Germinal center (tissue), 1 donor: ENCODE results near the gene PHYKPL.

Source experiments
- DNase-seq: peaks from one replicate; pipeline ENCODE4 v3.0.0; 2012; ENCODE audit warnings: mixed read lengths, low spot score

The PHYKPL gene

GRCh38 chr5:178223196-178223773 is 9.3 kb downstream of the PHYKPL start:
- DNase-seq, result no peak

- DNase-seq, result no peak
Measured at GRCh38 chr5:178222292-178222691, 10.3 kb downstream of the PHYKPL start.

- DNase-seq, result no peak
Measured at GRCh38 chr5:178221853-178222252, 10.7 kb downstream of the PHYKPL start.

- no peak for DNase-seq
Measured at GRCh38 chr5:178221282-178221681, 11.3 kb downstream of the PHYKPL start.

GRCh38 chr5:178218827-178219226 is 13.8 kb downstream of the PHYKPL start:
- no peak for DNase-seq

GRCh38 chr5:178218237-178218776 is 14.3 kb downstream of the PHYKPL start:
- DNase-seq, result no peak

GRCh38 chr5:178216779-178217178 is 15.8 kb downstream of the PHYKPL start:
- no peak for DNase-seq

- no peak for DNase-seq
Measured at GRCh38 chr5:178216088-178216534, 16.5 kb downstream of the PHYKPL start.

- no peak for DNase-seq
Measured at GRCh38 chr5:178215280-178216002, 17.2 kb downstream of the PHYKPL start.

- no peak for DNase-seq
Measured at GRCh38 chr5:178214160-178214803, 18.3 kb downstream of the PHYKPL start.

GRCh38 chr5:178213748-178214151 is 18.9 kb downstream of the PHYKPL start:
- no peak for DNase-seq

GRCh38 chr5:178213003-178213461 is 19.6 kb downstream of the PHYKPL start:
- DNase-seq, result no peak

- DNase-seq, result no peak
Measured at GRCh38 chr5:178212241-178213002, 20.2 kb downstream of the PHYKPL start.

GRCh38 chr5:178211095-178212048 is 21.2 kb downstream of the PHYKPL start:
- no peak for DNase-seq

- DNase-seq, result no peak
Measured at GRCh38 chr5:178210686-178211085, 21.9 kb downstream of the PHYKPL start.

- no peak for DNase-seq
Measured at GRCh38 chr5:178210073-178210535, 22.5 kb downstream of the PHYKPL start.

- DNase-seq, result no peak
Measured at GRCh38 chr5:178209334-178210072, 23.1 kb downstream of the PHYKPL start.

- DNase-seq, result no peak
Measured at GRCh38 chr5:178208540-178209227, 23.9 kb downstream of the PHYKPL start.

GRCh38 chr5:178207917-178208280 is 24.7 kb downstream of the PHYKPL start:
- no peak for DNase-seq
